Epithelial cell of proximal tubule (primary cell): ENCODE data around the gene PRKCE. TPM values are rescaled to one million over a fixed set of nuclear protein-coding genes. Genes with fewer than 3 reads are reported as not detected.

Source experiments
- DNase-seq: peaks from one replicate; pipeline ENCODE4 v3.0.0-alpha.2; 2011; ENCODE audit warnings: low read depth
- H3K4me3 ChIP-seq: 2 replicates; pipeline ENCODE4 v1.5.1; 2011; ENCODE audit warnings: low read depth, mild to moderate bottlenecking, low read length
- CTCF ChIP-seq: conservative IDR thresholded peaks from 2 replicates; pipeline ENCODE4 v1.5.1; 2012; ENCODE audit warnings: low read depth, mild to moderate bottlenecking, low read length
- total RNA-seq: library from RNA; depleted of rRNA; stranded (reverse); fragments of >200 nt; gene quantifications from 2 replicates; pipeline ENCODE4 v1.2.3, GENCODE V29; 2015

PRKCE gene
- total RNA-seq, 1 donor from 2014 or later, result 2.5 TPM

DNA sequence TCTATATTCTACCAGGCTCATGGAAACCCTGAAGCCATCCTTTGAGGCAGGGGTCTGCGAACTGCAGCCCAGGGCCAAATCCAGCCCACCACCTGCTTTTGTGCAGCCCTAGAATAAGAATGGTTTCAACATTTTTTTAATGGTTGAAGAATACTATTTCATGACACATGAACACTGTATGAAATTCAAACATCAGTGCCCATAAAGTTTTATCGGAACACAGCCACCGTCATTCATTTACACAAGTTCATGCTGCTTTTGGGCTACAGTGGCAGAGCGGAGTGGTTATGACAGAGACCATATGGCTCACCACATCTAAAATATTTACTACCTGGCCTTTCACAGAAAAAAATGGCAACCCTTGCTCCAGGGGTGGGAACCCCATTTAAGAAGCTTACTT lies 521.6 kb downstream of the PRKCE start:
- no peak for DNase-seq
- H3K4me3 ChIP-seq, result no peak overlapping the region
- TF ChIP-seq CTCF, result no peak

DNA sequence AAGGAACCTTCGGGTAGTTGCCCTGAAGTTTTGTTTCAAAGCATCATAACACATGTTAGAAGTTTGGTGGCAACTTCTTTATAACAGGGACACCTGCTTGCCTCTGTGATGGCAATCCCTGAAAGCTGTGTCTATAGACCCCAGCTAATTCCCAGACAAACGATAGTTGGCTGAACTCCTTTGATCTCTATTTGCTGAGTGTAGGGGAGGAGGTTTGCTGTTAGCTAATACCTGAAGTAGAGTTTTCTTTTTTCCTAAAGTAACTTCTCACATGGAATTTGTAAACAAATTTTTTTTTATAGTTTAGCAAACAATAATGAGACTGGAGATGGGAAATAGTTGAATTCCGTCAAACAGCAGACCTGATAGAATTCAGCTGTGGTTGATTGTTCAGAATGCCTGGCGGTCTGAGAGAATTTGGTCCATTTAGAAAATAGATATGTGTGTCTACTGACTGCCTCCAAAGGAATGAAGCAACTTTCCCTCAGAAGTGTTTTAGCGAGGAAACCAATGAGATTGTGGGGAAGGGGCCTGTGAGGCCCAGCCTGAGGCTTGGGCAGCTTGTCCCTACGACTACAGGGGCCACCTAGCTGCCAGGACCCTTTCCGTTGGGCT lies 522.3 kb downstream of the PRKCE start:
- DNase-seq, result no peak
- no peak for TF ChIP-seq CTCF

GRCh38 chr2:46174345-46175170 lies 523.1 kb downstream of the PRKCE start:
- no peak for DNase-seq
- no peak for TF ChIP-seq CTCF
- H3K4me3 ChIP-seq, result no peak overlapping the region

More for the DNA sequence above, 522.3 kb downstream of the PRKCE start:
- no peak overlapping the region for H3K4me3 ChIP-seq

- TF ChIP-seq CTCF, result no peak
- no peak overlapping the region for H3K4me3 ChIP-seq
- DNase-seq, result no peak
Measured at GRCh38 chr2:46175419-46175818, 523.9 kb downstream of the PRKCE start.

DNA sequence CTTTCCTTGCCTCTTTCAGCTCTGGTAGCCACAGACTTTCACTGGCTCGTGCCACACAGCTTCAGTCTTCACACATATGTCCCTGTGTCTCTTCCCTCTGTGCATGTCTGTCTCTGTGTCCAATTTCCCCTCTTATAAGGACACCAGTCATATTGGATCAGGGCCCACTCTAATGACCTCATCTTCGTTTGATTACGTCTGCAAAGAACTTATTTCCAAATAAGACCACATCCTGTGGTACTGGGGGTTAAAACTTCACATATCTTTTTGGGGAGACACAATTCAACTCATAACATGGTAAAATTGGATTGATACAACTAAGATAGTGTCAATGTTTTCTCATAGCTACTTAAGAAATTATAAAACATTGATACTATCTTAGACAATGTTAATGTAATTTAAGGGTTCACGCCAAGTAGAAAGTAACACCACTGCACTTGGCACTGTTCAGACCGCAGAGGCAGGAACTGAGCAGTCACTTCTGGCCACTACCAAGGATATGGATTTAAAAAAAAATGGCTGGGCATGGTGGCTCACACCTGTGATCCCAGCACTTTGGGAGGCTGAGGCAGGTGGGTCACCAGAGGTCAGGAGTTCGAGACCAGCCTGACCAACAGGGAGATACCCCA lies 526.1 kb downstream of the PRKCE start:
- H3K4me3 ChIP-seq, result no peak overlapping the region
- no peak for TF ChIP-seq CTCF
- no peak for DNase-seq

GRCh38 chr2:46179037-46179621 lies 527.7 kb downstream of the PRKCE start:
- DNase-seq, result no peak
- TF ChIP-seq CTCF, result no peak
- no peak overlapping the region for H3K4me3 ChIP-seq
